HEK293T (cell line): ENCODE measurements around the gene MATN4.

Experiments
- FOXM1 ChIP-seq: fragments of 450-650 bp; IDR thresholded peaks from 2 replicates; pipeline ENCODE4 v1.6.1; 2017; ENCODE audit warnings: mild to moderate bottlenecking, borderline replicate concordance
- LEF1 ChIP-seq: fragments of 450-650 bp; IDR thresholded peaks from 2 replicates; pipeline ENCODE4 v1.6.1; 2017; ENCODE audit warnings: mild to moderate bottlenecking, borderline replicate concordance
- NFRKB ChIP-seq: fragments of 450-650 bp; IDR thresholded peaks from 2 replicates; pipeline ENCODE4 v1.6.1; 2016; ENCODE audit warnings: mild to moderate bottlenecking, moderate library complexity
- SUZ12 ChIP-seq: fragments of 450-650 bp; IDR thresholded peaks from 2 replicates; pipeline ENCODE4 v1.6.1; 2016; ENCODE audit warnings: mild to moderate bottlenecking
- TARDBP ChIP-seq: fragments of 450-650 bp; IDR thresholded peaks from 2 replicates; pipeline ENCODE4 v1.6.1; 2016

GRCh38 chr20:45318948-45319347 is 10.8 kb upstream of the MATN4 start:
- TF ChIP-seq NFRKB: no peak
- no peak for TF ChIP-seq SUZ12
- TF ChIP-seq FOXM1: no peak
- TF ChIP-seq LEF1: no peak
- TF ChIP-seq TARDBP: no peak
